Upper lobe of left lung (tissue), 6 donors: ENCODE results near the gene LIMCH1. TPM values are rescaled to one million over a fixed set of nuclear protein-coding genes. Genes with fewer than 3 reads are reported as not detected.

Experiments
- ATAC-seq, 2 donors: fragments of 200-7000 bp; cut with Tn5 transposase; one replicate each; pipeline ENCODE4 v1.9.1; 2022; ENCODE audit warnings: mild to moderate bottlenecking in 2 of 2, moderate library complexity in 2 of 2; ENCODE audit not compliant: low FRiP score in 2 of 2
- DNase-seq, 2 donors: peaks; one replicate each; pipeline ENCODE4 v3.0.0-alpha.2; 2019 to 2020
- H3K27ac ChIP-seq, 4 donors: fragments of 200-600 bp; sonication (generic); one replicate each; pipeline ENCODE4 v1.5.1; 2016 to 2019
- H3K27me3 ChIP-seq, 4 donors: fragments of 200-600 bp; sonication (generic); one replicate each; pipeline ENCODE4 v1.5.1; 2017 to 2019
- H3K36me3 ChIP-seq, 4 donors: fragments of 200-600 bp; sonication (generic); one replicate each; pipeline ENCODE4 v1.5.1; 2016 to 2019
- H3K4me1 ChIP-seq, 4 donors: fragments of 200-600 bp; sonication (generic); one replicate each; pipeline ENCODE4 v1.5.1; 2018 to 2019
- H3K4me3 ChIP-seq, 4 donors: fragments of 200-600 bp; sonication (generic); one replicate each; pipeline ENCODE4 v1.5.1; 2017 to 2019; ENCODE audit warnings: mild to moderate bottlenecking in 2 of 4, moderate library complexity in 1 of 4
- H3K9me3 ChIP-seq, 4 donors: fragments of 200-600 bp; sonication (generic); one replicate each; pipeline ENCODE4 v1.5.1; 2018 to 2019
- CTCF ChIP-seq, 6 experiments: fragments of 450-650 bp in 4 of 6; fragments of 200-600 bp in 2 of 6; sonication (generic) in 2 of 6; IDR thresholded peaks; one replicate each; pipeline ENCODE4 v1.5.1; 2016 to 2019; ENCODE audit warnings: antibody characterized with exemption in 6 of 6
- EP300 ChIP-seq, 4 donors: sonication (generic); formaldehyde crosslinking; IDR thresholded peaks; one replicate each; pipeline ENCODE4 v1.5.1; 2017; ENCODE audit warnings: antibody characterized with exemption in 4 of 4, control low read depth in 2 of 4
- POLR2A ChIP-seq, 4 donors: fragments of 450-650 bp; IDR thresholded peaks; one replicate each; pipeline ENCODE4 v1.5.1; 2016 to 2017; ENCODE audit warnings: antibody characterized with exemption in 4 of 4, mild to moderate bottlenecking in 2 of 4
- POLR2AphosphoS5 ChIP-seq, 2 donors: sonication (generic); formaldehyde crosslinking; IDR thresholded peaks; one replicate each; pipeline ENCODE4 v1.5.1; 2017; ENCODE audit warnings: antibody characterized with exemption in 2 of 2
- WGBS, 2 donors: methylation state at CpG; one replicate each; pipeline ENCODE4 v1.1.5; 2017 to 2018; 5-methylcytosine and 5-hydroxymethylcytosine counted together
- total RNA-seq, 6 donors: library from RNA; depleted of rRNA in 4 of 6; stranded (reverse); fragments of >200 nt in 4 of 6; gene quantifications; one replicate each; pipeline versions ENCODE4 v1.1.0 to v1.2.1, GENCODE V29; 2016 to 2021
- donor health status: DM: no; HTN: no; CAD: no; lungs with moderate emphysema.
- donor health status: DM: no; HTN: yes; CAD: no; lungs with severe emphysema.

LIMCH1 gene
- total RNA-seq, 6 donors from 2014 or later: 231 to 598 (median 331) TPM

- ATAC-seq (no peak), DNase-seq (no peak)
- Histone ChIP-seq H3K4me3 (peak overlapping the region in 3 of 4 donors; percentile 23 to 40 (median 31)), H3K9me3 (no peaks in the 10 kb centered on the region), H3K36me3 (no peaks in the 10 kb centered on the region), H3K4me1 (peaks cover 11 to 48% (median 22%) of the 10 kb centered on the region in 4 donors), H3K27me3 (no peaks in the 10 kb centered on the region), H3K27ac (peak overlapping the region; percentile 57 to 86 (median 64))
- TF ChIP-seq EP300 (IDR thresholded peaks at IDR 0.05) (no peak), POLR2A (IDR thresholded peaks at IDR 0.05) (no peak), POLR2AphosphoS5 (IDR thresholded peaks at IDR 0.05) (no peak), CTCF (IDR thresholded peaks at IDR 0.05) (no peak)
Measured at GRCh38 chr4:41539711-41540110, 1.8 kb downstream of the LIMCH1 start.

- DNase-seq (no peak), ATAC-seq (no peak)
- peak overlapping the region; percentile 57 to 86 (median 64) for H3K27ac ChIP-seq
- 68 to 72% methylated on average over 5 of the region's 5 CpGs for WGBS, 2 donors
- TF ChIP-seq POLR2A (IDR thresholded peaks at IDR 0.05): no peak
- TF ChIP-seq EP300 (IDR thresholded peaks at IDR 0.05): no peak
- no peak for TF ChIP-seq CTCF (IDR thresholded peaks at IDR 0.05)
- no peak for TF ChIP-seq POLR2AphosphoS5 (IDR thresholded peaks at IDR 0.05)
- peak overlapping the region in 2 of 4 donors; percentile 23 to 31 for H3K4me3 ChIP-seq
- no peaks in the 10 kb centered on the region for H3K9me3 ChIP-seq
- peaks cover 7 to 41% (median 17%) of the 10 kb centered on the region in 4 donors for H3K4me1 ChIP-seq
- H3K36me3 ChIP-seq: no peaks in the 10 kb centered on the region
- no peaks in the 10 kb centered on the region for H3K27me3 ChIP-seq
Measured at GRCh38 chr4:41540687-41541086, 2.7 kb downstream of the LIMCH1 start.

GRCh38 chr4:41541687-41542094, 3.7 kb downstream of the LIMCH1 start:
- 50 to 57% methylated on average over 7 of the region's 7 CpGs for WGBS, 2 donors
- no peaks in the 10 kb centered on the region for H3K9me3 ChIP-seq
- H3K27me3 ChIP-seq: no peaks in the 10 kb centered on the region
- TF ChIP-seq POLR2A (IDR thresholded peaks at IDR 0.05) (no peak), CTCF (IDR thresholded peaks at IDR 0.05) (no peak), EP300 (IDR thresholded peaks at IDR 0.05) (no peak), POLR2AphosphoS5 (IDR thresholded peaks at IDR 0.05) (no peak)
- H3K4me1 ChIP-seq: peaks cover 2 to 32% (median 9%) of the 10 kb centered on the region in 4 donors
- ATAC-seq: peak; percentile 55 to 63
- no peak overlapping the region for H3K4me3 ChIP-seq
- DNase-seq: no peak
- H3K27ac ChIP-seq: peak overlapping the region; percentile 18 to 86 (median 64)
- no peaks in the 10 kb centered on the region for H3K36me3 ChIP-seq

GRCh38 chr4:41542526-41543275, 4.7 kb downstream of the LIMCH1 start:
- H3K4me1 ChIP-seq: peaks cover 0 to 22% (median 7%) of the 10 kb centered on the region in 4 donors
- TF ChIP-seq CTCF (IDR thresholded peaks at IDR 0.05) (no peak), POLR2A (IDR thresholded peaks at IDR 0.05) (no peak), EP300 (IDR thresholded peaks at IDR 0.05) (no peak), POLR2AphosphoS5 (IDR thresholded peaks at IDR 0.05) (no peak)
- H3K9me3 ChIP-seq: no peaks in the 10 kb centered on the region
- H3K36me3 ChIP-seq: no peaks in the 10 kb centered on the region
- no peak for DNase-seq
- no peak for ATAC-seq
- H3K4me3 ChIP-seq: no peak overlapping the region
- peak overlapping the region in 2 of 4 donors; percentile 8 to 70 for H3K27ac ChIP-seq
- H3K27me3 ChIP-seq: no peaks in the 10 kb centered on the region
- WGBS, 2 donors: 61 to 71% methylated on average over 5 of the region's 5 CpGs
